Cardiac muscle cell (in vitro differentiated cells and primary cell): ENCODE results near the gene HIPK4. TPM values are rescaled to one million over a fixed set of nuclear protein-coding genes. Genes with fewer than 3 reads are reported as not detected.

Experiments
- DNase-seq, 2 donors: peaks; one replicate each; pipeline versions ENCODE4 v3.0.0 to v3.0.0-alpha.2; 2010 to 2017; ENCODE audit warnings: low read depth in 1 of 2, low spot score in 1 of 2
- H3K27ac ChIP-seq: fragments of 200-600 bp; sonication (generic); 2 replicates; pipeline ENCODE4 v1.5.1; 2016
- H3K27me3 ChIP-seq: fragments of 200-600 bp; sonication (generic); 2 replicates; pipeline ENCODE4 v1.6.0; 2016; ENCODE audit warnings: control low read depth
- H3K36me3 ChIP-seq: fragments of 200-600 bp; sonication (generic); 2 replicates; pipeline ENCODE4 v1.5.1; 2016; ENCODE audit warnings: control low read depth
- H3K4me1 ChIP-seq: fragments of 200-600 bp; sonication (generic); 2 replicates; pipeline ENCODE4 v1.8.1; 2017; ENCODE audit warnings: low read depth, mild to moderate bottlenecking, mixed run types
- H3K4me3 ChIP-seq: fragments of 200-600 bp; sonication (generic); 2 replicates; pipeline ENCODE4 v1.5.1; 2016; ENCODE audit warnings: mild to moderate bottlenecking
- H3K9me3 ChIP-seq: fragments of 200-600 bp; sonication (generic); 2 replicates; pipeline ENCODE4 v1.5.1; 2017; ENCODE audit warnings: low read depth, mild to moderate bottlenecking, control low read depth
- CTCF ChIP-seq: IDR thresholded peaks from 2 replicates; pipeline ENCODE4 v1.5.1; 2012; ENCODE audit warnings: low read depth, mild to moderate bottlenecking, low read length
- polyA plus RNA-seq: library from polyadenylated mRNA; unstranded; fragments of >200 nt; fragmentation: Nextera tagmentation; extraction: Ambion mirVana; gene quantifications from 2 replicates; pipeline ENCODE4 v1.2.1, GENCODE V29; 2016
- total RNA-seq: library from RNA; depleted of rRNA; stranded (reverse); fragments of >200 nt; gene quantifications from 2 replicates; pipeline ENCODE4 v1.2.3, GENCODE V29; 2016

The HIPK4 gene
- total and polyA plus RNA-seq, 2 experiments from 2014 or later = 0.12 to 1.7 TPM

- peak within 1 kb of the TSS; percentile 98 for H3K27ac ChIP-seq
- no peaks in the 10 kb centered on the region for H3K27me3 ChIP-seq
- peaks cover 18% of the 10 kb centered on the region for H3K4me1 ChIP-seq
- peak; percentile 55 for TF ChIP-seq CTCF
- H3K36me3 ChIP-seq = no peaks in the 10 kb centered on the region
- H3K4me3 ChIP-seq = peak within 1 kb of the TSS; percentile 81
- DNase-seq = peak; percentile 100
- no peaks in the 10 kb centered on the region for H3K9me3 ChIP-seq
Measured at GRCh38 chr19:40425450-40426287, 35.7 kb upstream of the HIPK4 start, which contains the start of gene SERTAD1. TSS of gene SERTAD1 (minus strand) at chr19:40425992. CDS start at chr19:40423546, 2,446 bp downstream.

- DNase-seq = peak; percentile 40 to 51
- Histone ChIP-seq H3K9me3 (no peaks in the 10 kb centered on the region), H3K4me1 (peaks cover 18% of the 10 kb centered on the region), H3K4me3 (peak overlapping the region; percentile 81), H3K27ac (peak overlapping the region; percentile 98), H3K36me3 (no peaks in the 10 kb centered on the region), H3K27me3 (no peaks in the 10 kb centered on the region)
- no peak for TF ChIP-seq CTCF
Measured at GRCh38 chr19:40424637-40425449, 34.9 kb upstream of the HIPK4 start.

- Histone ChIP-seq H3K27ac (no peak overlapping the region), H3K9me3 (no peaks in the 10 kb centered on the region), H3K36me3 (no peaks in the 10 kb centered on the region), H3K4me3 (peak overlapping the region; percentile 81), H3K4me1 (peaks cover 18% of the 10 kb centered on the region), H3K27me3 (no peaks in the 10 kb centered on the region)
- no peak for DNase-seq
- TF ChIP-seq CTCF = no peak
Measured at GRCh38 chr19:40423938-40424337, 34.0 kb upstream of the HIPK4 start.

- H3K27ac ChIP-seq = peak overlapping the region; percentile 96
- no peak for DNase-seq
- H3K27me3 ChIP-seq = no peaks in the 10 kb centered on the region
- H3K9me3 ChIP-seq = no peaks in the 10 kb centered on the region
- H3K36me3 ChIP-seq = no peaks in the 10 kb centered on the region
- no peak for TF ChIP-seq CTCF
- peaks cover 18% of the 10 kb centered on the region for H3K4me1 ChIP-seq
- no peak overlapping the region for H3K4me3 ChIP-seq
Measured at GRCh38 chr19:40422748-40423566, 33.0 kb upstream of the HIPK4 start.

- DNase-seq = no peak
- no peak for TF ChIP-seq CTCF
- no peaks in the 10 kb centered on the region for H3K27me3 ChIP-seq
- H3K27ac ChIP-seq = peak overlapping the region; percentile 96
- H3K4me1 ChIP-seq = peaks cover 20% of the 10 kb centered on the region
- H3K4me3 ChIP-seq = no peak overlapping the region
- no peaks in the 10 kb centered on the region for H3K9me3 ChIP-seq
- H3K36me3 ChIP-seq = no peaks in the 10 kb centered on the region
Measured at GRCh38 chr19:40421993-40422747, 32.2 kb upstream of the HIPK4 start.
